Keratinocyte (primary cell): ENCODE data around the gene EEF2K.

Source experiments
- EZH2 ChIP-seq: IDR thresholded peaks from one replicate; pipeline ENCODE4 v1.6.1; 2012; ENCODE audit warnings: inconsistent platforms, mild to moderate bottlenecking, low read length, moderate library complexity
- TF ChIP-seq, protein P1 (sequence below), 3 experiments: IDR thresholded peaks in 1 of 3; conservative IDR thresholded peaks in 1 of 3; optimal IDR thresholded peaks in 1 of 3; 2 replicates in 2 of 3; 3 replicates in 1 of 3; pipeline versions ENCODE3 to v1.5.1; 2011; ENCODE audit warnings: low read length in 3 of 3, mild to moderate bottlenecking in 3 of 3, moderate library complexity in 2 of 3, control low read depth in 1 of 3, inconsistent platforms in 1 of 3; ENCODE audit not compliant: insufficient read depth in 2 of 3; ENCODE audit errors: extremely low read depth in 1 of 3

DNA sequence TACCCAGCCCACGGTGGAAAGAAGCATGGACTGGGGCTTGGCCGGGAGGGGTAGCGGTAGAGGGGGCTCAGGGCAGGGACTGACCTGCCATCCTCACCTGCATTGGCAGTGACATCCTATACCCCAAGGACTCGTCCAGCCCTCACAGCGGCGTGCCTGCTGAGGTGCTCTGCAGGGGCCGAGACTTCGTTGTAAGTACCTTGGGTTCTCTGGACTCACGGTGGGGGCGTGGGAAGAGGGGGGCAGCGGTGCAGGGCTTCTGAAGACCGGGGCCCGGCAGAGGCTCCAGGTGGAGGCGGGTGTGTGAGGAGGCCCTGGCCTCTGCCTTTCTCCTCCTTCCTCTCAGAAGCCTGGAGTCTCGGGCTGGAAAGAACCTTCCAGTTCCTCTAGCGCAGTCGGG is 116.7 kb downstream of the EEF2K start:
- TF ChIP-seq, protein P1, sequence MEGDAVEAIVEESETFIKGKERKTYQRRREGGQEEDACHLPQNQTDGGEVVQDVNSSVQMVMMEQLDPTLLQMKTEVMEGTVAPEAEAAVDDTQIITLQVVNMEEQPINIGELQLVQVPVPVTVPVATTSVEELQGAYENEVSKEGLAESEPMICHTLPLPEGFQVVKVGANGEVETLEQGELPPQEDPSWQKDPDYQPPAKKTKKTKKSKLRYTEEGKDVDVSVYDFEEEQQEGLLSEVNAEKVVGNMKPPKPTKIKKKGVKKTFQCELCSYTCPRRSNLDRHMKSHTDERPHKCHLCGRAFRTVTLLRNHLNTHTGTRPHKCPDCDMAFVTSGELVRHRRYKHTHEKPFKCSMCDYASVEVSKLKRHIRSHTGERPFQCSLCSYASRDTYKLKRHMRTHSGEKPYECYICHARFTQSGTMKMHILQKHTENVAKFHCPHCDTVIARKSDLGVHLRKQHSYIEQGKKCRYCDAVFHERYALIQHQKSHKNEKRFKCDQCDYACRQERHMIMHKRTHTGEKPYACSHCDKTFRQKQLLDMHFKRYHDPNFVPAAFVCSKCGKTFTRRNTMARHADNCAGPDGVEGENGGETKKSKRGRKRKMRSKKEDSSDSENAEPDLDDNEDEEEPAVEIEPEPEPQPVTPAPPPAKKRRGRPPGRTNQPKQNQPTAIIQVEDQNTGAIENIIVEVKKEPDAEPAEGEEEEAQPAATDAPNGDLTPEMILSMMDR (optimal IDR thresholded peaks at IDR 0.05 in 1 of 3, IDR thresholded peaks at IDR 0.05 in 1 of 3, conservative IDR thresholded peaks at IDR 0.05 in 1 of 3; ENCODE audit: extremely low read depth in 1 of 3, insufficient read depth in 2 of 3, low read length in 3 of 3): no peak
- TF ChIP-seq EZH2: no peak
